ENCODE data around the gene ASTN2.
A peak's percentile ranks its signal among the peaks of the same experiment; 100 is the strongest.

Gene ASTN2, protein sequence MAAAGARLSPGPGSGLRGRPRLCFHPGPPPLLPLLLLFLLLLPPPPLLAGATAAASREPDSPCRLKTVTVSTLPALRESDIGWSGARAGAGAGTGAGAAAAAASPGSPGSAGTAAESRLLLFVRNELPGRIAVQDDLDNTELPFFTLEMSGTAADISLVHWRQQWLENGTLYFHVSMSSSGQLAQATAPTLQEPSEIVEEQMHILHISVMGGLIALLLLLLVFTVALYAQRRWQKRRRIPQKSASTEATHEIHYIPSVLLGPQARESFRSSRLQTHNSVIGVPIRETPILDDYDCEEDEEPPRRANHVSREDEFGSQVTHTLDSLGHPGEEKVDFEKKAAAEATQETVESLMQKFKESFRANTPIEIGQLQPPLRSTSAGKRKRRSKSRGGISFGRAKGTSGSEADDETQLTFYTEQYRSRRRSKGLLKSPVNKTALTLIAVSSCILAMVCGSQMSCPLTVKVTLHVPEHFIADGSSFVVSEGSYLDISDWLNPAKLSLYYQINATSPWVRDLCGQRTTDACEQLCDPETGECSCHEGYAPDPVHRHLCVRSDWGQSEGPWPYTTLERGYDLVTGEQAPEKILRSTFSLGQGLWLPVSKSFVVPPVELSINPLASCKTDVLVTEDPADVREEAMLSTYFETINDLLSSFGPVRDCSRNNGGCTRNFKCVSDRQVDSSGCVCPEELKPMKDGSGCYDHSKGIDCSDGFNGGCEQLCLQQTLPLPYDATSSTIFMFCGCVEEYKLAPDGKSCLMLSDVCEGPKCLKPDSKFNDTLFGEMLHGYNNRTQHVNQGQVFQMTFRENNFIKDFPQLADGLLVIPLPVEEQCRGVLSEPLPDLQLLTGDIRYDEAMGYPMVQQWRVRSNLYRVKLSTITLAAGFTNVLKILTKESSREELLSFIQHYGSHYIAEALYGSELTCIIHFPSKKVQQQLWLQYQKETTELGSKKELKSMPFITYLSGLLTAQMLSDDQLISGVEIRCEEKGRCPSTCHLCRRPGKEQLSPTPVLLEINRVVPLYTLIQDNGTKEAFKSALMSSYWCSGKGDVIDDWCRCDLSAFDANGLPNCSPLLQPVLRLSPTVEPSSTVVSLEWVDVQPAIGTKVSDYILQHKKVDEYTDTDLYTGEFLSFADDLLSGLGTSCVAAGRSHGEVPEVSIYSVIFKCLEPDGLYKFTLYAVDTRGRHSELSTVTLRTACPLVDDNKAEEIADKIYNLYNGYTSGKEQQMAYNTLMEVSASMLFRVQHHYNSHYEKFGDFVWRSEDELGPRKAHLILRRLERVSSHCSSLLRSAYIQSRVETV (N-terminal part only)

DNA sequence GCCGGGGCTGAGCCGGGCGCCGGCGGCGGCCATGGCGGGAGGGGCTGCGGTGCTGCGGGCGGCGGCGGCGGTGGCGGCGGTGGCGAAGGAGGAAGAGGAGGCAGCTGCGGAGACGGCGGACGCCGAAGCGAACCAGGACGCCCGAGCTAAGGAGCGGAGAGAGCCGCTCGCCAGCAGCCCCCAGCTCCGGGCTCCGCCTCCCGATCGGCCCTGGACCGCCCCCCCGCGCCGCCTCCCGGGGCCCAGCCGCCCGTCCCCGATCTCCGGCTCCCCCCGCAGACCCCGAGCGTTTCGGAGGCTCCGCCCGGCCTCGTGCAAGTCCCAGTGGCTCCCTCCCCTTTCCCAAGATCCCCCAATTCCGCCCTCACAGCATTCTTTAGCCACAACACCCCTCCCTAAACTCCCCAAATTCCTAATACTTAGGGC, at the start of gene ASTN2:
TSS of gene ASTN2 (minus strand) at position 152 of the 426 bp plus-strand sequence. CDS start at position 33, 119 bp downstream.
- no peak for DNase-seq

DNA sequence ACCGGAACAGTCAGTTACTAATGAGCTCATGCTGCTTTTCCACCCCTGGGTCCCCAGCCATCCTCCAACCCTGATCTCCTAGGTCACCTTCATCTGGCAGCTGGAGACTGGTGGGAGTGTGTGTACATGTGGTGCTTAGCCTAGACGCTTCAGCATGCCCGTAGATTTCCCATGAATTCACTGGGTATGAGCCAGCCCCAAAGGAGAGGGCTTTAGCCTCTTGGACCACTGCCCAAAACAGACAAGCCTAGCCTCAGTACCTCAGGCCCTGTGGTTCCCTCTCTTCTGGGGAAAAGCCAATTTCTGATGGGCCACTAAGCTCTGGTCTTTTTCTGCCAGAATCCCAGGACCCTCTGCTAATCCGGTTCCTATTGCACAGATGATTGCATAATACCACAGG, 48.0 kb upstream of the ASTN2 start:
- DNase-seq: no peak

GRCh38 chr9:117461386-117461785, 46.5 kb upstream of the ASTN2 start:
- DNase-seq: no peak

DNA sequence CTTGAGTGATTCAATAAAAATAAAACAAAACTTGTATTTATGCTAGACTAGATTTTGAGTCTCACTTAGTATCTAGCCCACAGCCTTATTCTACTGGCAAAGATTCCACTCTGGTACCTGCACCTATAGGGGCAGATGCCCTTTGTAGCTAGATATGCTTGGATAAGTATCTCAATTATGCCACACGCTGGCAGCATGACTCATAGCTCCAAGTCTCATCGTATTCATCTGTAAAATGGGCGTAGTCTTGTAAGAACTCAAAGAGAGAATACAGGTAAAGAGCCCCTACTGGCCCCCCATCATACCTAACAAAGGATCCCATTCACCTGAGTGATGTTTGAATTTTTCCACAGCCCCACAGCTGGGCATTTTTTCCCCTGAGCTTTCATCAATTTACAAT, 45.9 kb upstream of the ASTN2 start:
- DNase-seq: no peak

DNA sequence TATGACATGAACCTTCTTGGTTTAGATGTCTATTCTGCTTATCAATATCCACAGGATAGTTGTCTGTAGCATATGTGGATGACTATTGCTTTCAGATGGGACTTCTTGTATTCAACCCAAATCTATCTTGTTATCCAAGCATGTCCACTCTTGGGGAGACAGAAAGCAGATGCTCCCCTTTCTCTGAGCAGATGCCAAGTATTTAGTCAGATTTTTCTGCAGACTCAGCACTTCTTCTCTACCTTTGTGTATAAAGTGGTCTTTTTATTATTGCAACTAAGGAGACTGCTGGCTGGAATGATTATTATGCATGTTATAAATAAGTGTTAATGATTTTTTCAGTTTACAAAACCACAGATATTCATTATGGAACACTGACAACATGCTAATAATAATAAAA, 45.1 kb upstream of the ASTN2 start:
- DNase-seq: no peak

DNA sequence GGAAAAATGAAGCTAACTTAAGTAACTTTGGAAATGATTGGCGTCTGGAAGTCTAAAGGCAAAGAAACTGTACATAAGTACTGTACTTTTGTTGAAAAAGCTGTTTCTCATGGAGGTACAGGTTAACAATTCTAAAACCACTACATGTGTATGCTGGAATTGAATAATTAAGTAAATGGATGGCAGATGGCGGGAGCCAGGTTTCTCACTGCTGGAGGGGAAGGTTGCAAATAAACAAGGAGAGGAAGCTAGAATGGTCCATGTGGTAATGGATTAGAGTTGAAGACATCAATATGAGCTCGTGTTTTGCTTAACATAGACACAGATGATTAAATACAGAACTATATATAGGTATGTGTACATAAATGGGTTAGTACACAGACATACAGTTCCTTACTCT, 43.2 kb upstream of the ASTN2 start:
- no peak for DNase-seq

DNA sequence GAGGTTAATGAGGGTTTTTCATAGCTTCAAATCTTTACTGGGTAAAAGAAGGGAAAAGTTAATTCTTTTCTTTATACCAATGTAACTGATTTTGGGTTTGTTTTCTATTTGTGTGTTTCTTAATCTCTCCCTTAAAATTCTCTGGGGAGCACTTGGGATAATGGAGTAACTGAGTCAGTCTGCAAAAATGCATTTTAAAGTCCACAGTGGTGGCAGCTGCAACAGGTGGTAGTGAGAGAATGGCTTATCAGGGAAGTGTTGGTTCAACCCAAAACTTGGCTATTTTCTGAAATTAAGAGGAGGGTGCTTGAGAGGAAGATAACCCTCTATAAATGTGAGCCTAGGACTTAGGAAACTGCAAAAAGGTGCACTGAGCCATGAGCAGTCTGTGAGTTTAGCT, 39.9 kb upstream of the ASTN2 start:
- no peak for DNase-seq

GRCh38 chr9:117453737-117454136, 38.9 kb upstream of the ASTN2 start:
- DNase-seq: no peak

DNA sequence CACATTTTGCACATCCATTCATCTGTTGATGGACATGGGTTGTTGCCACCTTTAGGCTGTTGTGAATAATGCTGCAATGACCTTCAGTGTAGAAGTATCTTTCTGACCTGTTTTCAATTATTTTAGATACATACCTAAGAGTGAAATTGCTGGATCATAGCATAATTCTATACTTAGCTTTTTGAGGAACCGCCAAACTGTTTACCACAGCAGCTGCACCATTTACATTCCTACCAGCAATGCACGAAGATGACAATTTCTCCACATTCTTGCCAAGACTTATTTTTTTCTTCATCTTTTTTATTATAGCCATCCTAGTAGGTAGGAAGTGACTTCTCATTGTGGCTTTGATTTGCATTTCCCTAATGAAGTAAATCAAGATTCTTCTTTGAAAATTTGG, 36.5 kb upstream of the ASTN2 start:
- DNase-seq: no peak

DNA sequence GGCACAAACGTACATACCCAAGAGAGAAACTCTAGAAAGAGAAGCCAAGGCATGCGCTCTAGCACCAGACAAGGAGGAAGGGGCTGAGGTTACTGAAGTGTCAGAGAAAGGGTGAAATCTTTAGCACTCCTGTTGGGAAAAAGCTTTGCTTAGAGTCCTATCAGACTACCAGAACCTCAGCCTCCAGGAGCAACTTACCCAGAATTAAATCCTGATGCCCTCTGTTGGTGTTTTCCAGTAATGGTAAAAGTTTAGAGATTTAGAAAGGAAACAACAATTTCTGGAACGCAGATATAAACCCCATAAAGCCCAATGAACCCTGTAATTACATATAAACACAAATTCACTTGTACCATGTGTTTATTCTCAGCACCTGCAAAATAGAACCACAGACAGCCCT, 33.2 kb upstream of the ASTN2 start:
- DNase-seq: peak; percentile 18

GRCh38 chr9:117445631-117446030, 30.8 kb upstream of the ASTN2 start:
- DNase-seq: no peak

DNA sequence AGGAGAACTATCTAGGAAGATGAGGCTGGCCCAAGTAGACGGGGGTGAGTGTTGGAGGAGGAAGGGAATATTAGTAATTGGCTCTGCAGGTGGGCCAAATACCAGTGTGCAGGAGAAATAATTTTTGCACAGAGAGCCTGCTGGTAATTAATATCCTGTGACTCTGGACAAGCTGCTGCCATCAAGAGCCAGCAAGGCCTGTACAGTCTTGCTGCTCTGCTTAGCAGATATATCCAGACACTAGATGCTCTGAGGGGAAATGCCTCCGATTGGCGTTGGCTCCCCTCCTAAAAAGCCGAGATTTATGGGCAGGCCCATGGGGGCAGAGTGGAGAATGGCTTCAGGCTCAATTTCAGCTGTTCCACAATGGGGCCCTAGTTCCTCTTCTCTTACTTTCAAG, 29.6 kb upstream of the ASTN2 start:
- no peak for DNase-seq

DNA sequence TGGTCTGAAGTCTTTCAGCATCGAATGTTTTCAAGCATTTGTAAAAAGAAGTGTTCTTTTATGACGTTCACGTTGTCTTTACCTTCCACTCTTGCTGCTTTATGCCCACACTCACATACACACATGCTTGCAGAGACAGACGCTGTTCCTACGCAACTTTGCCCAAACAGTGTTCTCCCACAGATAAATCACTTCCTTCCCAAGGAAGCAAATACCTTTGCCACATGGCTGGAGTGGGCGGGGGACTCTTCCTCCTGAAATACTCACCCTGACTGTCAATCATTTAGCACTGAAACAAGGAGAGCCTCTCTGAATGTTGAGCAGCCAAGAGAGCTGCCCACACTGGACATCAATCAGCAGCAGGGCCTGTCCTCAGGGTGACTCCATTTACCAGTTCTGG, 22.4 kb upstream of the ASTN2 start:
- DNase-seq: no peak

DNA sequence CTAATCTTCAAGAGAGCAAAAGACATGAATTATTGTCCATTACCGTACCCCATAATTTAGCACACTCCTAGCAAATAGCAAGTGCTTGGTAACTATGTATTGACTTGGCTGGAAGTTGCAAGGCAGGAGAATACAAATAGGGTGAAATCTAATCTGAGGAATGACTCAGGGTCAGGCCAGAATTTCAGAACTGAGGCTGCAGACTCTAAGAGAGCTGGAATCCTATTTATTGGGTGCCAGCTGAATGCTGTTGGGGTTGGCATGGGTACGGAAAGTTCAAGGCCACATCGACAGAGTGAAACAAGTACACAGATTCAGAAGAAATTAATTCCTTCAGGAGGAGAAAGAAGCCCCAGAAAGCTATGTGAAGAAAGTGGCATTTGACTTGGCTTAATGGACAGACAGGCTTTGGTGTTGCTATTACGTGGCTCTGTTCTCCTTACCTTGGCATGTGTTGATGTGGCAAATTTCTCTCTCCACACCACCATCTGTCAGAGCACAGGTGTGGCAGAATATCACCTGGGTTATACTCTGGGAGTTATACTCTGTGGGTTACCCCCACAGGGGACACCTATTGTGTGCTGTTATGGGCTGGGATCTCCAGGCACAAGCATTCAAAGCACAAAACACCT, 20.9 kb upstream of the ASTN2 start:
- no peak for DNase-seq

DNA sequence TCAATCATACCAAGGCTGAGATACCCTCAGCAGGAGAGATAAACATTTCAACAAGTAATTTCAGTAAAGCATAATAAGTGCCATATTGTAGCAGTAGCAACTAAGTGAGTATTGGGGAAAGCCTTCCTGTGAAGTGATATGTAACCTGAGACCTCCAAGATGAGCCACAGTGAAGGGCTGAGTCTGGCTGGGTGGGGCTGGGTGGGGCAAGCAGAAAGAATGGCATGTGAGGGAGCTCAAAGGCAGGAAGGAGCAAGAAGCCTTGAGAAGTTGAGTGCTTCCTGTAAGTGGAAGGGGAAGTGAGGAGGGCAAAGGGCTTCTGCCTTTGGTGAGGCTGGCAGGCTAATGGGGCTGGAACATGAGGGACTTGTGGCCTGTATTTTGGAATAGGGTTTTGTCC, 19.7 kb upstream of the ASTN2 start:
- peak; percentile 54 for DNase-seq

DNA sequence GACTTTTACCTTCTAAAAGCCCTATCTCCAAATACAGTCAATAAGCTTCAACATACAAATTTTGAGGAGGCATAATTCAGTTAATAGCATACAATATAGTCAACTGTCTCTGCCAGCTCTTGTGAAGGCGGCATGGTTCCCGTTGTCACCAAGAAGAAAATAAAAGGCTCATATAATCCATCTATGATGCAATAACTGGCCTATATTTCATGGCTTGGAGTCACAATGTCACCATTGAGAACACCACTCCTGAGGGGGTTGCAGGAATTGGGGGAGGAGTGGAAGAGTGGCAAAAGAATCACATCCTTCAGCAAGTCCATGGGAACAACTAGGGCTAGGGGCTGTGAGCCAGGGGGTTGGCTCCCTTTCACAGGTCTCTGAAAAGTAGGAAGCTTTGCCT, 16.0 kb upstream of the ASTN2 start:
- no peak for DNase-seq

DNA sequence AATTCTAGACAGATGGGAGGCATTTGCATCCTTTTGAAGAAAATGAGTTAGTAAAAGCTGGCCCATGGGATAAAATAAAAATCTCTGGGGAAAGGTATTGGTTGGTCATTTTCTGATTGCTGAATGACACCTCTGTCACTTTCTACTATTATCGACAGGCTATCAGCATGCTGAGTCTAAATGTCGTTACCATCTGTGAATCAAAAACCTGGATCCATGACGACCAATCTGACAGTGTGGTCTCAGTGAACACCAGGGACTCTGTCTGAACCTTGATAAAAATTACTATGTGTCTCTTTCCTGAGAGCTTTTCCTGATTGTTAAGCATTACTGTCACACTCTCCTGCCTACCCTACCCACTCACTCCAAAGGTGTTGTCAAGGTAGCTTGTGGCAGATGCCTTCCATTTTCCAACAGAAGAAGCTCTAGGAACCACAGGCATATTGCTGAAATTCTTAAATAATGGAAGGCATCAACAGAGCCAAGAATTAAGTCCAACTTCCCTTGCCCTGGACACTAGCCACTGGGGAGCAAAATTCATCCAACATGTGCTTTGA, 12.6 kb upstream of the ASTN2 start:
- DNase-seq: no peak

- DNase-seq: no peak
Observed at GRCh38 chr9:117425566-117425965, 10.7 kb upstream of the ASTN2 start.

GRCh38 chr9:117424291-117424690, 9.4 kb upstream of the ASTN2 start:
- DNase-seq: no peak

GRCh38 chr9:117418111-117418510, 3.3 kb upstream of the ASTN2 start:
- no peak for DNase-seq

DNA sequence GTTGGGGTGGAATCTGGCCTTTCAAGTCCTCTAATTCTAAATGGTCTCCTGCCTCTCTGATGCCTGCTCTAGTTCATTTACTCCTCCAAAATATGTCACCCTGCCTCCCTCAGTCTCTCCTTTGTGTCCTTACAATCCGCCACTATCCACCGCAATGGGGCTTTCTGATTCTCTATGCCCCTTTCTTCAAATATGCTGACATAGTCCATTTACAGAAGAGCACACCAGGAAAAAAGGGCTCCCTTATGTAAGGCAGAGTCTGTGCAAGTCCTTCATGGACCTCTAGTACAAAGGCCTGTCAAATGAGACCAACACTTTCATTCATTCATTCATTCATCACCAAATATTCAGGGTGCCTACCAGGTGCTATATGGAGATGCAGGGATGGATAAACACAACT, 2.0 kb upstream of the ASTN2 start:
- DNase-seq: no peak

DNA sequence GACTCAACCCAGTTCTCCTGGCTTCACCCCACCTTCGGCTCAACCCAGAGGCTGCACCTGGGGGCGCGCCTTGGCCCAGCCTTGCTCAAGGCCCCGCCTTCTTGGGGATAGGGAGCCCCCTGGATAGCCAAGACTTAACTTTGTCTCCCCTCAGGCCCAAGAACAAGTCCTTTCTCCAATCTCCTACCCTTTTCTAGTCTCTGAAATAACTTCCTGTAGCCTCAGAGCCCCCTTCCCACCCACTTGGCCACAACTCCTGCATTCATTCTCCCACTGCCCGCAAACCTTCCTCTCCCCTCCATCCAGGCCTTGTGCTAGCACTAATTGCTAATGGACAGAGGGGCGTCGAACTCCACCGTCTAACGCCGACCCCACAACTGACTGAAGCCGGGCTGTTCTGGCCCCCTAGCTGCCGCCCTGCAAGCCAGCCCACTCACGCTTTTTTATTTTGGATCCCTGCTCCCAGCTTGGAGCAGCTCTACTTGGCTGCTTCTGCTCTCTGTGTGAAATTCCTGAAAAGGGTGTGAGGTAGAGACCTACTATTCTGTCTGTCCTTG, 579 bp upstream of the ASTN2 start:
- DNase-seq: no peak

Data from NCI-H2227 treated with DMSO at 0.1 percent for 48 hours (cell line).